ENCODE measurements around the gene C2orf68.

DNA sequence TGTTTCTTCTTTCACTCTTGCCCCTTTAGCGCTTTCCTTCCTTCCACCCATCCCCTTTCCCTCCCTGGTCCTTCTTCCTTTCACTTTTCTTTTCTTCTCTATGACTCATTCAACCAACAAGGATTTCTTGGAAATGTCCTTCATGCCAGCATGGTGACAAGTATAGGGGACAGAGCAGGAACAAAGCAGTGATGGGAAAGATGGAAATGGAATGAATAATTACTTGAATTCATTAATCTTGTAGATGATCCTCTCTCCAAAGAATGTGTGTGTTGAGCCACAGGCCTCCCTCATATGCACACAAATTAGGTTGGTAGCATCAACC lies 26.1 kb downstream of the C2orf68 start:
- no peak for TF ChIP-seq EZH2 (IDR thresholded peaks at IDR 0.05; ENCODE audit: low read length, unreplicated experiment)
- TF ChIP-seq CTCF (conservative IDR thresholded peaks at IDR 0.05; ENCODE audit: low read depth, low read length): no peak
- TF ChIP-seq EZH2phosphoT487 (IDR thresholded peaks at IDR 0.05; ENCODE audit: borderline replicate concordance, low read length): no peak
